Measurements from ENCODE around the gene NADK2. TPM values are rescaled to one million over a fixed set of nuclear protein-coding genes. Genes with fewer than 3 reads are reported as not detected.

NADK2 gene
- total and polyA plus RNA-seq, 12 donors: 13.5 to 68.3 (median 46.6) TPM

DNA sequence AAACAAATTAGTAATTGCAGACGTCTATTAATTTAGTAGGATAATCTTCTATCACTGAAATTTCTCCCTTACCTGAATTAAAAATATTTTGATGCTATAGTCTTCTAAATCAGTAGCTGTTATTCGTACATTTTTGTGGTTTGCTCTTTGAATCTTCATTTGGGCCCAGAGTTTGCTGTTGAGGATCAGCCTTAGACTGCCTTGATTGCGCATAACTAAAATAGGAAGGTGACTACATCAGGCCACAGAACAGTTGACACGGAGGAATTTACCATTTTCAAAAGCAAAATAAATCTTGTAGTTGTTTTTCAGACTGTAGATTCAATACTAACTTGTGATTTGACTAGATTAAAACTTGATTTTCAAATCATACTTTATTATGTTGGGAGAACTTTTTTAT, 11.8 kb upstream of the NADK2 start:
- H3K9me3 ChIP-seq (replicated peaks in 1 of 3): peaks cover 0 to 4% (median 0%) of the 10 kb centered on the region in 3 donors
- no peaks in the 10 kb centered on the region for H3K36me3 ChIP-seq (replicated peaks in 1 of 2)
- DNase-seq: no peak
- H3K27ac ChIP-seq: peak overlapping the region in 2 of 5 donors; percentile 16 to 65
- intact Hi-C loops (cut with DNase I): no loop called here
- H3K4me1 ChIP-seq (replicated peaks in 1 of 2): peaks cover 10 to 15% of the 10 kb centered on the region in 2 donors
- H3K4me3 ChIP-seq: no peak overlapping the region
- H3K27me3 ChIP-seq: no peaks in the 10 kb centered on the region
- TF ChIP-seq, protein P1, sequence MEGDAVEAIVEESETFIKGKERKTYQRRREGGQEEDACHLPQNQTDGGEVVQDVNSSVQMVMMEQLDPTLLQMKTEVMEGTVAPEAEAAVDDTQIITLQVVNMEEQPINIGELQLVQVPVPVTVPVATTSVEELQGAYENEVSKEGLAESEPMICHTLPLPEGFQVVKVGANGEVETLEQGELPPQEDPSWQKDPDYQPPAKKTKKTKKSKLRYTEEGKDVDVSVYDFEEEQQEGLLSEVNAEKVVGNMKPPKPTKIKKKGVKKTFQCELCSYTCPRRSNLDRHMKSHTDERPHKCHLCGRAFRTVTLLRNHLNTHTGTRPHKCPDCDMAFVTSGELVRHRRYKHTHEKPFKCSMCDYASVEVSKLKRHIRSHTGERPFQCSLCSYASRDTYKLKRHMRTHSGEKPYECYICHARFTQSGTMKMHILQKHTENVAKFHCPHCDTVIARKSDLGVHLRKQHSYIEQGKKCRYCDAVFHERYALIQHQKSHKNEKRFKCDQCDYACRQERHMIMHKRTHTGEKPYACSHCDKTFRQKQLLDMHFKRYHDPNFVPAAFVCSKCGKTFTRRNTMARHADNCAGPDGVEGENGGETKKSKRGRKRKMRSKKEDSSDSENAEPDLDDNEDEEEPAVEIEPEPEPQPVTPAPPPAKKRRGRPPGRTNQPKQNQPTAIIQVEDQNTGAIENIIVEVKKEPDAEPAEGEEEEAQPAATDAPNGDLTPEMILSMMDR (IDR thresholded peaks at IDR 0.05): no peak
- TF ChIP-seq POLR2A (IDR thresholded peaks at IDR 0.05): no peak
- 70 to 72% (median 71%) methylated on average over 4 of the region's 4 CpGs for WGBS, 4 donors

DNA sequence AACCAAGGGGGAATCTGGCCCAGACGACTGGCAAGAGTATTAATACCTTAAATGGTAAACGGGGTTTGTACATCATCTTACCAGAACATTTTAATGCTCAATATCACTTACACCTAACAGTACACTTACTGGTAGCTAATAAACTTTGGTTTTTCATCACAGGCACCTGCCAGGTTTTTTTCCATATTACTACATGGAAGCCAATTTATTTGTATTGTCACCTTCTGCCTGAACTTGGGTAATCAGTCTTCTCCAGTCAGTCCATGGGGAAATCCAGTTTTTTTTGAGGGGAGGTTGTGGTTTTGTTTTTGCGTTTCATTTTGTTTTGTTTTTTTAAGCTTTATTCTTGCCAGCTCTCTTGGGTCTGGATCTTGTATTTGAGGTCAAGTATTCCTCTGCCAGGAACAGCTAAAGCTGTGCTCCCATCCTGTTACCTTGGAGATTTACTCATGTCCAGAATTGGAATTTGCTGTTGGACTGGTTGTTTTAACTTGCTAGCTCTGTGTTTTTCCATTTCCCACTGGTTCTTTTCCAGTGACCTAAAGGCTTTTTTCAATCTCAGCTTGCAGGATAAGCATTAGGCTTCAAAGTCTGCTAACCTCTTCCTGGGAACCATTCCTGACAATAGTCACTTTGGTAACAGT, 11.1 kb upstream of the NADK2 start:
- Histone ChIP-seq H3K27ac (peak overlapping the region in 2 of 5 donors; percentile 16 to 65), H3K4me3 (no peak overlapping the region), H3K36me3 (replicated peaks in 1 of 2) (no peaks in the 10 kb centered on the region), H3K4me1 (replicated peaks in 1 of 2) (peaks cover 10 to 15% of the 10 kb centered on the region in 2 donors), H3K9me3 (replicated peaks in 1 of 3) (peaks cover 0 to 4% (median 0%) of the 10 kb centered on the region in 3 donors), H3K27me3 (no peaks in the 10 kb centered on the region)
- intact Hi-C loops (cut with DNase I): no loop called here
- no peak for DNase-seq
- TF ChIP-seq, protein P1 (IDR thresholded peaks at IDR 0.05): no peak
- no peak for TF ChIP-seq POLR2A (IDR thresholded peaks at IDR 0.05)
- 54 to 67% (median 66%) methylated on average over 3 of the region's 3 CpGs for WGBS, 4 donors

DNA sequence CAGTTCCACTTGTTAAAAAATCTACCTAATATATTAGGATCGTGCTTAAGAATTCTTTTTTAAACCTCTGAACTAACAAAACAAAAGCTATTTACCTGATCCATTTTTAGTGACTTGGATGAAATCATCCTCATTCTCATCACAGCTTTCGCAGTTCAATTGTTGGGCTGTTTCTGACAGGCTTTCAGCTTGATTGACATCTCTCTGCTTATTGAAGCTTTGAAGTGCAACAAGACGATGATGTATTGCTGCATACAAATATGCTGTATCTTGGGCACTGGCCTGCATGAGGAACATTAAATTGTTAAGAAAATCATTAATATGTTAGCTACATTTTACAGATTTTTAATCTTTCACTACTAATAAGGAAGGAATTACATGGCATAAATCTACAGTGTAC, 9.5 kb upstream of the NADK2 start:
- WGBS, 4 donors: 93 to 97% (median 95%) methylated on average over 3 of the region's 3 CpGs
- no peak overlapping the region for H3K27ac ChIP-seq
- TF ChIP-seq, protein P1 (IDR thresholded peaks at IDR 0.05): no peak
- no peak for TF ChIP-seq POLR2A (IDR thresholded peaks at IDR 0.05)

DNA sequence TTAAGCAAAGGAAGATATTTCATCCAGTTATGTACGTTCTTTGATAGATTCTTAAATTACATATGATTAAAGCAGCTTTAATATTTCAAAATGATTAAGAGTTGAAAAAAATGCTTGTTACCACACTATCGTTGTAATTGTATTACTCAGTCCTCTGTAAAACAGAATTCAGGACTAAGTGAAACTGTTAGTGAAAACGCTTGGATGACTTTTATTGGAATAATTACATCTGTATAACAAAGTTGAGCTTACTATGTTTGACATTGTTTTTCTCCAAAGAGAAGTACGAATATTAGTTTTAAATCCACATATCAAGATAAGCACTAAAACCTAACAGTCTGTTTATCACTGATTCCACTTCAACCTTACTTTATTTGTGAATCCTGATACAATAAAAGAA, 8.7 kb upstream of the NADK2 start:
- peaks cover 0 to 4% (median 0%) of the 10 kb centered on the region in 3 donors for H3K9me3 ChIP-seq (replicated peaks in 1 of 3)
- H3K27ac ChIP-seq: no peak overlapping the region
- intact Hi-C loops (cut with DNase I): no loop called here
- DNase-seq: no peak
- peaks cover 10 to 15% of the 10 kb centered on the region in 2 donors for H3K4me1 ChIP-seq (replicated peaks in 1 of 2)
- no peaks in the 10 kb centered on the region for H3K27me3 ChIP-seq
- no peak for TF ChIP-seq POLR2A (IDR thresholded peaks at IDR 0.05)
- H3K4me3 ChIP-seq: no peak overlapping the region
- no peaks in the 10 kb centered on the region for H3K36me3 ChIP-seq (replicated peaks in 1 of 2)
- 78 to 86% (median 82%) methylated on average over 4 of the region's 4 CpGs for WGBS, 4 donors

More for the DNA sequence above, 9.5 kb upstream of the NADK2 start:
- no peak for DNase-seq
- Histone ChIP-seq H3K9me3 (replicated peaks in 1 of 3) (peaks cover 0 to 4% (median 0%) of the 10 kb centered on the region in 3 donors), H3K36me3 (replicated peaks in 1 of 2) (no peaks in the 10 kb centered on the region), H3K27me3 (no peaks in the 10 kb centered on the region), H3K4me1 (replicated peaks in 1 of 2) (peaks cover 10 to 15% of the 10 kb centered on the region in 2 donors), H3K4me3 (no peak overlapping the region)
- intact Hi-C loops (cut with DNase I): no loop called here
